ENCODE measurements around the gene SLC1A7.

DNA sequence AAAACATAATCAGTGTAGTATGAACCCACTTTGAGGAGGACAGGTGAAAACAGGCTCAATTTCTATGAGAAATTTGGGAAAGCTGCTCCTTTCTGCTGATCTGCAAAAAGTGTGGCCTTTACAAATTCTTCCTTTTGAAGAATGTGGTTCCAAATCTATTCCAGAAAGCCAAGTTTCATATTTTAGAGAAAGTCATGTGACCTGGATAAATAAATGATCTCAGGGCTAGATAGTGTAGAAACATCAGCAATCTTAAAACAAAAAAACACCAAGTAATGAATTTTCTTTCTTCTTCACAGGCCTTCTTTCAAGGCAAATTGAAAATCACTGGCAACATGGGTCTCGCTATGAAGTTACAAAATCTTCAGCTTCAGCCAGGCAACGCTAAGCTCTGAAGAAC, 92.1 kb downstream of the SLC1A7 start:
- TF ChIP-seq CTCF (IDR thresholded peaks at IDR 0.05) = no peak
- no peak for TF ChIP-seq POLR2A (IDR thresholded peaks at IDR 0.05)
